ENCODE results near the gene ALDH7A1.

The ALDH7A1 gene

GRCh38 chr5:126536874-126537273 lies 58.1 kb downstream of the ALDH7A1 start:
- H3K4me3 ChIP-seq (ENCODE audit: low read depth, low read length) = no peak overlapping the region
- no peak for TF ChIP-seq CTCF (IDR thresholded peaks at IDR 0.05; ENCODE audit: control insufficient read depth, extremely low read depth, insufficient read depth)
- no peak for DNase-seq (ENCODE audit: low read depth)

GRCh38 chr5:126535856-126536545 lies 59.0 kb downstream of the ALDH7A1 start:
- no peak for TF ChIP-seq CTCF (IDR thresholded peaks at IDR 0.05; ENCODE audit: control insufficient read depth, extremely low read depth, insufficient read depth)
- no peak for DNase-seq (ENCODE audit: low read depth)
- no peak overlapping the region for H3K4me3 ChIP-seq (ENCODE audit: low read depth, low read length)

- no peak for TF ChIP-seq CTCF (IDR thresholded peaks at IDR 0.05; ENCODE audit: control insufficient read depth, extremely low read depth, insufficient read depth)
- no peak for DNase-seq (ENCODE audit: low read depth)
Measured at GRCh38 chr5:126534553-126534952, 60.5 kb downstream of the ALDH7A1 start.

GRCh38 chr5:126531543-126532120 lies 63.4 kb downstream of the ALDH7A1 start:
- H3K4me3 ChIP-seq (ENCODE audit: low read depth, low read length) = no peak overlapping the region
- DNase-seq (ENCODE audit: low read depth) = no peak
- no peak for TF ChIP-seq CTCF (IDR thresholded peaks at IDR 0.05; ENCODE audit: control insufficient read depth, extremely low read depth, insufficient read depth)

More at GRCh38 chr5:126534553-126534952, 60.5 kb downstream of the ALDH7A1 start:
- no peak overlapping the region for H3K4me3 ChIP-seq (ENCODE audit: low read depth, low read length)

GRCh38 chr5:126527892-126528291 lies 67.1 kb downstream of the ALDH7A1 start:
- DNase-seq (ENCODE audit: low read depth) = no peak
- no peak for TF ChIP-seq CTCF (IDR thresholded peaks at IDR 0.05; ENCODE audit: control insufficient read depth, extremely low read depth, insufficient read depth)
- no peak overlapping the region for H3K4me3 ChIP-seq (ENCODE audit: low read depth, low read length)

- H3K4me3 ChIP-seq (ENCODE audit: low read depth, low read length) = no peak overlapping the region
- no peak for TF ChIP-seq CTCF (IDR thresholded peaks at IDR 0.05; ENCODE audit: control insufficient read depth, extremely low read depth, insufficient read depth)
- DNase-seq (ENCODE audit: low read depth) = no peak
Measured at GRCh38 chr5:126527158-126527557, 67.9 kb downstream of the ALDH7A1 start.

GRCh38 chr5:126526493-126526892 lies 68.5 kb downstream of the ALDH7A1 start:
- no peak for DNase-seq (ENCODE audit: low read depth)
- TF ChIP-seq CTCF (IDR thresholded peaks at IDR 0.05; ENCODE audit: control insufficient read depth, extremely low read depth, insufficient read depth) = no peak
- H3K4me3 ChIP-seq (ENCODE audit: low read depth, low read length) = no peak overlapping the region

Data from LNCaP clone FGC (cell line).